ENCODE measurements around the gene FBXO45. TPM values are rescaled to one million over a fixed set of nuclear protein-coding genes. Genes with fewer than 3 reads are reported as not detected.
A peak's percentile ranks its signal among the peaks of the same experiment; 100 is the strongest.
"Not testable (repeated sequence)": the region's sequence is repeated elsewhere in the genome, so short reads cannot be mapped to it uniquely, and the experiment has no call there.

Gene FBXO45
- total and polyA plus RNA-seq, 10 of the 15 experiments (the other 5 are each of a cell fraction or from before 2014, with no cell fraction given), result 4.0 to 17.3 (median 11.8) TPM

DNA sequence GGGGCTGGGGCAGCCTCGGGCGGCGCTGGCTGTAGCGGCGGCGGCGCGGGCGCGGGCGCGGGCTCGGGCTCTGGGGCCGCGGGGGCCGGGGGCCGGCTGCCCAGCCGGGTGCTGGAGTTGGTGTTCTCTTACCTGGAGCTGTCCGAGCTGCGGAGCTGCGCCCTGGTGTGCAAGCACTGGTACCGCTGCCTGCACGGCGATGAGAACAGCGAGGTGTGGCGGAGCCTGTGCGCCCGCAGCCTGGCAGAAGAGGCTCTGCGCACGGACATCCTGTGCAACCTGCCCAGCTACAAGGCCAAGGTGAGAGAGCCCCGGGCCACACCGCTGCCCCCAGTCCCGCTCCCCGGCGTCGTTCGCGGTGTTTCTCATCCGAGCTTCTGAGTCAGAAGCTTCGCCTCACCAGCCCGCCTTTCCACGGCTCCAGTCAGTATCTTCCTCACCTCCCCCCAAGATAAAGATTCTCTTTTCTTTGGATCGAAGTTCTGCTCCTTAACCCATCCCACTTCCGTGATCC, 600 bp downstream of the FBXO45 start:
- no peak for FAIRE-seq
- in situ Hi-C loops (cut with MboI), result no loop called here
- peak overlapping the region; percentile 73 for H2AFZ ChIP-seq (ENCODE audit: control insufficient read depth, low read depth, low read length)

DNA sequence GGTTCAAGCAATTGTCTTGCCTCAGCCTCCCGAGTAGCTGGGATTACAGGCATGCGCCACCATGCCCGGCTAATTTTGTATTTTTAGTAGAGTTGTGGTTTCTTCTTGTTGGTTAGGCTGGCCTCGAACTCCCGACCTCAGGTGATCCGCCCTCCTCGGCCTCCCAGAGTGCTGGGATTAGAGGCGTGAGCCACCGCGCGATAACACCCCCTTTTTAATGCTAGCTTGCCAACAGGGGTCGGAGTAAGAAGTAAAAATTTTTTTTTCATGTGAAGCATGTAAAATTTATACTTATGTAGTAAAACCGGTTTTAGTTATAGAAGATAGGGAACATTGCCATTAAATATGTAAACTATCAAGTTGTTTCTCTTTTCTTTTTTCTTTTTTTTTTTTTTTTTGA, 1.9 kb downstream of the FBXO45 start:
- H3K4me3 ChIP-seq; POLR2A ChIA-PET; FAIRE-seq; RAD21 ChIA-PET (ENCODE audit: unreplicated experiment); H4K20me1 ChIP-seq (ENCODE audit: control insufficient read depth, insufficient read depth); H3K27ac ChIP-seq (ENCODE audit: control insufficient read depth, insufficient read depth); H3K9me3 ChIP-seq (replicated peaks; ENCODE audit: control insufficient read depth, insufficient read depth, low read length); in situ Hi-C loops (cut with MboI); H3K4me1 ChIP-seq (ENCODE audit: control insufficient read depth, insufficient read depth, low read length); BruUV-seq (replicated peaks); SMC1A ChIA-PET (ENCODE audit: uncharacterized antibody, unreplicated experiment); ATAC-seq; DNase-seq (ENCODE audit: low read depth, low spot score); H3K36me3 ChIP-seq (ENCODE audit: control insufficient read depth in 2 of 2, insufficient read depth in 2 of 2, low read length in 1 of 2); intact Hi-C loops (cut with micrococcal nuclease; ENCODE audit: unreplicated experiment); H3K27me3 ChIP-seq (replicated peaks in 1 of 2; ENCODE audit: control insufficient read depth in 2 of 2, insufficient read depth in 2 of 2, low read length in 1 of 2); H3K9ac ChIP-seq (ENCODE audit: control insufficient read depth, insufficient read depth, low read length); H2AFZ ChIP-seq (ENCODE audit: control insufficient read depth, low read depth, low read length): not testable (repeated sequence)
- Histone ChIP-seq H3K79me2 (ENCODE audit: control insufficient read depth, insufficient read depth, low read length) (peaks cover 70% of the 10 kb centered on the region), H3K4me2 (ENCODE audit: control insufficient read depth, insufficient read depth) (peak overlapping the region; percentile 81)
- 86% methylated on average over 13 of the region's 13 CpGs for WGBS (ENCODE audit: insufficient coverage, insufficient replicate concordance, low lambda C conversion rate, missing lambda C conversion rate)
- CTCF ChIA-PET, result interaction anchor here (2.1 kb wide), 1 partner anchor 39 kb away, joined by 7 read pairs; no protein-coding TSS in a partner anchor

More for the DNA sequence above, 600 bp downstream of the FBXO45 start:
- RAD21 ChIA-PET (ENCODE audit: unreplicated experiment), result interaction anchor here (0.7 kb wide), 1 partner anchor 171 kb away, joined by 3 read pairs; the partner anchor contains the start of gene PAK2
- H3K4me2 ChIP-seq (ENCODE audit: control insufficient read depth, insufficient read depth), result peak overlapping the region; percentile 81
- H3K4me1 ChIP-seq (ENCODE audit: control insufficient read depth, insufficient read depth, low read length), result peaks cover 9% of the 10 kb centered on the region; the same call in 1 of the 2 replicates
- H4K20me1 ChIP-seq (ENCODE audit: control insufficient read depth, insufficient read depth), result no peaks in the 10 kb centered on the region
- H3K36me3 ChIP-seq (ENCODE audit: control insufficient read depth in 2 of 2, insufficient read depth in 2 of 2, low read length in 1 of 2), result no peaks in the 10 kb centered on the region; a peak in 1 of 4 replicates
- no peaks in the 10 kb centered on the region for H3K9me3 ChIP-seq (replicated peaks; ENCODE audit: control insufficient read depth, insufficient read depth, low read length)
- TF ChIP-seq SIX5 (IDR thresholded peaks at IDR 0.05; ENCODE audit: low read depth, low read length, severe bottlenecking) (no peak), GATAD2B (conservative IDR thresholded peaks at IDR 0.05; ENCODE audit: low read depth) (no peak), ZNF217 (IDR thresholded peaks at IDR 0.05) (0 out of 2 replicates have a peak, but pooled peaks have one; percentile 2), CHD4 (IDR thresholded peaks at IDR 0.05) (no peak), ETV6 (conservative IDR thresholded peaks at IDR 0.05 in 1 of 2, IDR thresholded peaks at IDR 0.05 in 1 of 2; ENCODE audit: borderline replicate concordance in 1 of 2, low read depth in 1 of 2) (no peak), BCL11A (IDR thresholded peaks at IDR 0.05; ENCODE audit: low read depth, low read length) (no peak), JUND (IDR thresholded peaks at IDR 0.05; ENCODE audit: low read depth, low read length) (no peak), SIN3A (IDR thresholded peaks at IDR 0.05; ENCODE audit: low read depth, low read length) (0 out of 2 replicates have a peak, but pooled peaks have one; percentile 13), KLF5 (IDR thresholded peaks at IDR 0.05; ENCODE audit: partially characterized antibody) (no peak)
- TF ChIP-seq, protein P1, sequence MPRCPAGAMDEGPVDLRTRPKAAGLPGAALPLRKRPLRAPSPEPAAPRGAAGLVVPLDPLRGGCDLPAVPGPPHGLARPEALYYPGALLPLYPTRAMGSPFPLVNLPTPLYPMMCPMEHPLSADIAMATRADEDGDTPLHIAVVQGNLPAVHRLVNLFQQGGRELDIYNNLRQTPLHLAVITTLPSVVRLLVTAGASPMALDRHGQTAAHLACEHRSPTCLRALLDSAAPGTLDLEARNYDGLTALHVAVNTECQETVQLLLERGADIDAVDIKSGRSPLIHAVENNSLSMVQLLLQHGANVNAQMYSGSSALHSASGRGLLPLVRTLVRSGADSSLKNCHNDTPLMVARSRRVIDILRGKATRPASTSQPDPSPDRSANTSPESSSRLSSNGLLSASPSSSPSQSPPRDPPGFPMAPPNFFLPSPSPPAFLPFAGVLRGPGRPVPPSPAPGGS (IDR thresholded peaks at IDR 0.05; ENCODE audit: borderline replicate concordance, insufficient read depth, low read depth, low read length, poor library complexity, severe bottlenecking), result no peak
- BruUV-seq (replicated peaks), result no TSS peak
- intact Hi-C loops (cut with micrococcal nuclease; ENCODE audit: unreplicated experiment), result no loop called here
- SMC1A ChIA-PET (ENCODE audit: uncharacterized antibody, unreplicated experiment), result interaction anchor here (1.1 kb wide), 1 partner anchor 172 kb away, joined by 3 read pairs; no protein-coding TSS in a partner anchor
- CTCF ChIA-PET, result interaction anchor here (1.3 to 1.7 kb wide), 3 partner anchors 32 to 47 kb away, joined by 3 to 4 read pairs (median 3); no protein-coding TSS in a partner anchor
- ATAC-seq (peak; percentile 59), DNase-seq (ENCODE audit: low read depth, low spot score) (no peak)
- POLR2A ChIA-PET, result interaction anchor here (0.5 to 1.3 kb wide), 6 partner anchors 10 to 691 kb away, joined by 3 to 4 read pairs (median 3); no protein-coding TSS in a partner anchor
- 2% methylated on average over 41 of the region's 44 CpGs for WGBS (ENCODE audit: insufficient coverage, insufficient replicate concordance, low lambda C conversion rate, missing lambda C conversion rate)
- peak overlapping the region; percentile 75 for H3K4me3 ChIP-seq
- H3K27me3 ChIP-seq (replicated peaks in 1 of 2; ENCODE audit: control insufficient read depth in 2 of 2, insufficient read depth in 2 of 2, low read length in 1 of 2), result no peaks in the 10 kb centered on the region
- peak overlapping the region; percentile 79 for H3K9ac ChIP-seq (ENCODE audit: control insufficient read depth, insufficient read depth, low read length)
- peak overlapping the region; percentile 82; the same call in 1 of the 2 replicates for H3K27ac ChIP-seq (ENCODE audit: control insufficient read depth, insufficient read depth)
- peaks cover 63% of the 10 kb centered on the region for H3K79me2 ChIP-seq (ENCODE audit: control insufficient read depth, insufficient read depth, low read length)
